Measurements from ENCODE around the gene ZFAND5.

GRCh38 chr9:72399391-72399790 lies 34.4 kb upstream of the ZFAND5 start:
- no peak for TF ChIP-seq CTCF (IDR thresholded peaks at IDR 0.05)
- TF ChIP-seq POLR2A (IDR thresholded peaks at IDR 0.05): no peak
- TF ChIP-seq POLR2AphosphoS5 (IDR thresholded peaks at IDR 0.05): no peak
